COLO668 (cell line): ENCODE results near the gene ST6GALNAC4.

Experiments
- DNase-seq: peaks from one replicate; lab custom pipeline; 2025; ENCODE audit not compliant: unreplicated experiment; lab: John Stamatoyannopoulos, UW

ST6GALNAC4 gene

DNA sequence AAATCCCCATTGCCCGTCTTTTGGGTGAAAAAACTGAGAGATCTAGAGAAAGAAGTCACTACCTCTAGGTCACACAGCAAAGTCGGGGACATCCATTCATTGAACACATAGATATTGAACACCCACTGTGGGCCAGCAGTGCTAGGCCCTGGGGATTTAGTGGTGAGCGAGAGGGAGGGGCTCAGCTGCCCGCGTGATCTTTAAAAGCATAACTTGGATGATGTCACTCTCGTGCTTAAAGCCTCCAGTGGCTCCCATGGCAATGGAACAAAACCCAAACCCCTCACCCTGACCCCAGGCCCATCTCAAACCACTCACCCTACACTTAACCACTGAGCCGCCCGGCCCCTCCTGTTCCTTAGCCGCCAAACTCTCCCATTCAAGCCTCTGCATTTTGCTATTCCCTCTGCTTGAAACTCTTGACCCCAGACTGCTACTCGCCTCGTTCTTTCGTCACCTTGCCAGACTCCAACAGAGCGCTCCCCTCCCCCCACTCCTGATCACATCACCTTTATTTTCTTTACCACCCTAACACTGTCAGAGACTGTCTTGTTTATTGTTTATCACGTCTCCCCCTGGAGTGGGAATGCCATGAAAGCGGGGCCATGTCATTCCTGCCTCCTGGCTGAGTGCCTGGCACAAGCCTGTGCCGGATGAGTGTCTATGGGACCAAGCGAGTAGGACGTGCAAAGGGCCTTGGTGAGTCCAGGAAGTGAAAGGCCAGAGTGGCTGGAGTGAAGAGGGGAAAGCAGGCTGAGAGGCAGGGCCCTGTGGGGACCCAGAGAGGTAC lies 14.4 kb upstream of the ST6GALNAC4 start:
- DNase-seq: peak; percentile 80

DNA sequence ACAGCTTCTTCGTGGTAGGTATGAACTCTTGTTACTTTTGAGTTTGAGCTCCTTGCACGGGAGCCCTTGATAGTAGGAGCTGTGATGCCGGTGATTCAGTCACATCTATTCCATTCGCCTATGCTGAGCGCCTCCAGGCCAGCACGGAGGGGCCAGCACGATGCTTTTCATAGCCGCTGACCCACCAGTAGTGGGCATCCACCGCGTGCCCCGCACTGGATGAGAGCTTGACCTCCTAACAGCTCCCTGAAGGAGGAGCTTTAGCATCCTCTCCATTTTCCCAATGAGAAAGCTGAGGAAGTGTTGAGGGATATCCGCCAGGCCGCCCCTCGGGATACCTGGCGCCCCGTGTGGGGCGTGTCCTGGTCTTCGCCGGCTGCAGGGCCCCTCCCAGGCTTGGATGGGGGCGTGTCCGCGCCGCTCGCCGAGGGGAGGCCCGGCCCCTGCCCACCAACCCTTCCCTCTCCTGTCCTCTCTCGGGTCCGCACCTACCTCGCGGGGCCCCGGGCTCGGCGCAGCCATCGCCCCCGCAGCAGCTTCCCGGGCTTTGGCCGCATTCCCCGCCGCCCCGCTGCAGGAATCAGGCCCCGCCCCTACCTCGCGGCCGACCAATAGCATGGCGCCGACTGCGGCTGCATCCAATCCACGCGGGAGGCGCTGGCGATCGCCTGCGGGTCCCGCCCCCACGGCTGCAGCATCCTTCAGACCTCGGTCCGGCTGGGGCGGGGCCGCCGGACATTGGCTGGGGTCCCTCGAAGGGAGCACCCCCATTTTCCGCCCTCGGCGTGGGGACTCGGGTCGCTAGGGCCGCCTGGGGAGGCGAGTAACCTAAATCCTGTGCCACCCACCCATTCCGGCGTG lies 13.6 kb upstream of the ST6GALNAC4 start, which contains the start of gene PIP5KL1:
Gene PIP5KL1 (minus strand): TSS at position 547 of the 861 bp plus-strand sequence. CDS start 25 bp downstream, at position 522.
- peak; percentile 88 for DNase-seq

DNA sequence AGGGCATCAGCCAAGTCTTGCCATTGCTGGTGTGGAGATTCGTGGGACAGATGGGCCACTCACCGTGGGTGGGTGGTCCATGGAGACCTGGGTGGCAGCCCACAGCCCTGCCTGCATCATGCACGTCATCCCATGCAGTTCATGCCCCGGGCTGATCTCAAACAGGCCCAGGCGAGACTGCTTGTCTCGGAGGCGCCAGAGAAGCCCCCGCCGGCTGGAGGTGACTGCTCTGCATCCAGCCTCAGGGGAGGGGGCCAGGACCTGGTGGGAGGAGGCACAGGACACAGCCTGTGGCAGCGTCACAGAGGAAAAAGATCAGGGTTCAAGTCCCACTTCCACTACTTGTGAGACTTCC lies 12.8 kb upstream of the ST6GALNAC4 start:
- DNase-seq: no peak

DNA sequence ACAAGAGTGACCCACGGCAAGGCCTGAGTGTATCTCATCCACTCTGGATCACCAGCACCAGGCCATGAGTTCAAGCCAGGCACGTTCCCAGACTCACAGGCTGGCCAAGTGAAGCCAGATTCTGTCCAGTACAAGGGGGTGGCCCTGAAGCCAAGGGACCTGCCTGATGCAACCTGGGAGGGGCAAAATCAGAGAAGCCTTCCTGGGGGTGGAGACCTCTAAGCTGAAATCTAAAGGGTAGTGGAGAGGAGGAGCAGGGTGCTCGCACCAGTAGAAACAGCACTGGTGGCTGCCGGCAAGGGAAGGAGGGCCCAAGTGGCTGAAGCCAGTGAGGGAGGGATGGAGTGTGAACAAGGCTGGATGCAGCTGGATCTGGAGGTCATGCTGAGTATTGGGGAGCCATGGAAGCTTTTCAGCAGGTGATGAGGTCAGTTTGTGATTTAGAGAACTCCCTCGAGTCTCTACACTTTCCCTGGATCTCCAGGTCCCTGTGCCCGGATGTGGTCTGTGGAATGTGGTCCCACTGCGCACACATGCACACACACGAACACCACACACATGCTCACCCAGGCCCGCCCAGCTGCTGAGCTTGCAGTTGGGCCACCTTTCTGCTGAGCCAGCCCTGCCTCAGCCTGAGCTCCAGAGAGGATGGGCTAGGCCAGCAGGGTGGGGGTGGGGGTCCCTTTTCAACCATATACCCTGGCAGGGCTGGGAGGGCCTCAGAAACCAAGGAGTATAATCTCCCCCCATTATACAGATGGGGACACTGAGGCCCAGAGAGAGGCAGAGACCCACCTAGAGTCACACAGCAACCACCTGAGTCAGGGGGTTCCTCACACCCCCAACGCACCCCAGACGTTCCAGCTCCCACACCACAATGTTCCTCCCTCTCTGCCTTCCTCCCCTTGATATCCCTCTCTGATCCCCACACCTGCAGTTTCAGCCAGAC lies 12.1 kb upstream of the ST6GALNAC4 start:
- DNase-seq: no peak

DNA sequence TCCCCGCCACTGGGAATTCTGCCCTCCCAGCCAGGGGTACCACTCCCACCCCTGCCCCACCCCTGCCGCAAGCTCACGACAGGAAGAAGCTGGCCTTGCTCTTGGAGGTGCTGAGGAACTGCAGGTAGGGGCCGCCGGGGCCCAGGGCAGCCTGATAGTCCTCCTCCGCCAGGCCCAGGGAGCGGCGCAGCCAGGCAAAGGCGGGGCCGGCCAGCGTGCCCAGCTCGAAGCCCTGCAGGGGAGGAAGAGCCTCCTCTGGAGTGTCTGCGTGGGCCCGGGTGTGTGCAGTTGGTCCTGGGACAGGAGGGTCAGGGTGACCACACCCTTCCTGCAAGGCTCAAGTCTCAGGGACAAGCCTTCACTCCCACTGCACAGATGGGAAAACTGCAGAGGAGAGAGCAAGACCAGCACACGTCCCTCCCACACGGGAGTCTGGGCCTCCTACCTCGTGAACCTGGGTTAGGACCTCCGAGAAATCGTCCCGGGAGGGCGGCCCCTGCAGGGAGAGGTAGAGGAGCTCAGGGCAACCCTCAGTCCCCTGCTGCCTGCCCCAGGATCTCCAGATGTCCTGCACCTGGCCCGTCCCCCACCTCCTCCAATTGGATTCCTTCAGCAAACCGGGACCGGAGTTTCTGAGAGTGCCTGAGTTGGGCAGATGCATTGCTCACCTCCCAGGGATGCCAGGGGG lies 11.3 kb upstream of the ST6GALNAC4 start:
- peak; percentile 45 for DNase-seq

DNA sequence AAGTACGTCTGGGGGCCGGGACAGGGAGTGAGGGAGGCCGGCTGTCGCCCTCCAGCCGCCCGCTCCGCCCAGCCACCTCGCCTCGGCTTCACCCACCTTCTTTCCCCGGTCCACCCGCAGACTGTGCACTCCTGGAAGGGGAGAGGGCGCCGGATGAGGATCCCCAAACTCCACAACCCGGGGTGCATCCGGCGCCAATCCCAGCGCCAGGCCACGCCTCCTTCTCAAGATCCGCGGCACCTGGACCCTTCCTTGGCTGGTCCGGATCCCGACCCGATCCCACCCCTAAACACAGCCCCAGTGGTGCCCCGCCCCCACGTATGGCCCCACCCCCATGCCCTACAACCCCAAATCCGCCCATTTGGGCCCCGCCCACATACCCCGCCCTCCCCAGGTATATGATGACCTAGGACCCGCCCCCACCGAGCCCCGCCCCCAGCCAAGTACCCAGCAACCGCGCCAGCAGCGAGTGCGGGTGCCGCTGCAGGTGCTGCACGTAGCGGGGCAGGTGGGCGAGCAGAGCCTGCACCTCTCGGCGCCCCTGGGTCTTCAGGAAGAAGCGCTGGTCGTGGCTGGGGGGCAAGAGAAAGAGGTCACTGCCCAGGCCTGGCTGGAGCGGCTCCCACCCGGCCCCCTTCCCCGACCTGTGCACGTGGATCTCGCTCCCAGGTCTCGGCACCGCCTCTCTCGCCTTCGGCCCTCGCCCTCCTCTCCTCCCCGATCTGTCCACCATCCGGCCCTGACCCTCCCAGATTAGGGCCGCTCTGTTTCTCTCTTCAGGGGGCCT lies 10.6 kb upstream of the ST6GALNAC4 start:
- peak; percentile 79 for DNase-seq

DNA sequence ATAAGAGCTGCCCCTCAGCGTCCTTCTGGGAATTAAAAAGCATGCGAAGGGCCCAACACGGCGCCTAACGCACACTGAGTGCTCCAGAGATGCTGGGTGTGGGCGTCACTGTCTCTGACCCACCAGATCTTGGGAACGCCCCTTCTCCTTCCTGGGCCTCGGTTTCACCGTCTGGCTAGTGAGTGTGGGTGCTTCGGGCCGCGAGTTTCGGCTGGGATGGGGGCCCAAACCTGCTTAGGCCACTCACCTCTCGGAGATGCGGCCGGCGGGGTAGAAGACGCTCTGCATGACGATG lies 10.0 kb upstream of the ST6GALNAC4 start:
- DNase-seq: no peak

DNA sequence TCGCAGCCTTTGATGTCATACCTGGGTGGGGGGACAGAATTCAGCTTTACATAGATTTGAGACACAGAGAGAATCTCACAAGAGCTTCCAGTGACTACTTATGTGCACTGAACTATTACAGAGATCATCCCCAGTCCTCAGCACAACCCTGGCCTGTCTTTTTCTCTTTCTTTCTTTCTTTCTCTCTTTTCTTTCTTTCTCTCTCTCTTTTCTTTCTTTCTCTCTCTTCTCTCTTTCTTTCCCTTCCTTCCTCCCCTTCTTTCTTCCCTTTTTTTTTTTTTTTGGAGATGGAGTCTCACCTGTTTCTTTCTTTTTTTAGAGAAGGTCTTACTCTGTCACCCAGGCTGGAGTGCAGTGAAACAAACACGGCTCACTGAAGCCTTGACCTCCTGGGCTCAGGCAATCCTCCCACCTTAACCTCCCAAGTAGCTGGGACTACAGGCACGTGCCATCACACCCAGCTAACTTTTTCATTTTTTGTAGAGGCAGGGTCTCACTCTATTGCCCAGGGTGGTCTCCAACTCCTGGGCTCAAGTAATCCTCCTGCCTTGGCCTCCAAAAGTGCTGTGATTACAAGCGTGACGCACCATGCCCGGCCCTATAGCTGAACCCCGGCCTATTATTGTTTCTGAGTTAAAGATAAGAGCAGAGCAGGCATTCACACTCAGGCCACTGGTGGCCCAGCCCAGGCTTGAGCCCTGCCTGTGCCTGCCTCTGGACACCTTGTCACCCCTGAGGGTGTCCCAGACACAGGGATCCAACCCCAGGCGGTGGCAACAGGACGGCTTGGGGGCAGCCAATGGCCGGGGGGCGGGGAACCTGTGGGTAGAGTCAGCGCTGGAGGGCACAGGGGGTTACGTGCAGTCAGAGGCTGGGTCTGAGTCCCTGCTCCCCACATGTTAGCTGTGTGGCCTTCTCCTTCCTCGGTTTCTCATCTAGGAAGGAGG lies 9.4 kb upstream of the ST6GALNAC4 start:
- no peak for DNase-seq

DNA sequence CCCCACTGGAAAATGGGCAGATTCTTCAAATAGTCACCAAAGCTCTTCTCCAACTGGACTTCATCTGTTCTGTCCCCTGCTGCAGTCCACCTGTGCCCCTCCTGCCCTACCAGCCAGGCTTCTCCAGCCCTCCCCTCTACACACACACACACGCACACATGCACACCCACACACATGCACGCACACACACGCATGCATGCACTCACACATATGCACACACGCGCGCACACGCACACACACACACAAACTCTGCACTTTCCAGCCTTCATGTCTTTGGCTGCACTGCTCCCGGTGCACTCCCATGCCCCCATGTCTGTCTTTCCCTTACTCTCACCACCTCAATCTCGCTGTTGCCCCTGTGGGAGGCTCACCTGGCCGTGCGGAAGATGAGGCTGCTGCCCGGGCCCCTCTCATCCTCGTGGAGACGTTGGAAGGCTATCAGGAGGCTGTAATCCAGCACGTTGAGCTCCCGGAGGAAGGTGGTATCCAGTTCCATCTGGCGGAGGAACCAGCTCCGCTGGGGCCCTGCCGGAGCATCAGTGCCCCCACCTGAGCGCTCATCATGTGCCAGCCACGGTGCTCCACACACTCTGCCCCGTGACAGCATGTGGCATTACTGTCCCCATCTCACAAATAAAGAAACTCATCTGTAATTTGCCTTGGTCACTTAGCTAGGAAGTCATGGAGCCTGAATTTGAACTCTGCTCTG lies 8.0 kb upstream of the ST6GALNAC4 start:
- no peak for DNase-seq

DNA sequence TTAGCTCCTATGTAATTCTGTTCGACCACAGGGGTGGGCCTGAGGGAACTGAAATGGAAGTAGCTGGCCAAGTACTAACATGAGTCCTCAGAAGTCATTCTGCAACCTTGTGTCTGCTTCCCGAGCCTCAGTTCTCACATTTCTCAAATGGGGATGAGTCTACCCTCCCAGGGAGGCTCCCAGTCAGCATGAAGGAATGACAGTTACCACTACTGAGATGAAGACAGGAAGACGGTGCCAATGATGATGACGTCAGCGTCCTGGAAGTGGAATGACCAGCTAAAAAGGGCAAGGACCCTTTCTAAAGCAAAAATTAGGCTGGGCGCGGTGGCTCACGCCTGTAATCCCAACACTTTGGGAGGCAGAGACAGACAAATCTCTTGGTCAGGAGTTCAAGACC lies 6.9 kb upstream of the ST6GALNAC4 start:
- no peak for DNase-seq

DNA sequence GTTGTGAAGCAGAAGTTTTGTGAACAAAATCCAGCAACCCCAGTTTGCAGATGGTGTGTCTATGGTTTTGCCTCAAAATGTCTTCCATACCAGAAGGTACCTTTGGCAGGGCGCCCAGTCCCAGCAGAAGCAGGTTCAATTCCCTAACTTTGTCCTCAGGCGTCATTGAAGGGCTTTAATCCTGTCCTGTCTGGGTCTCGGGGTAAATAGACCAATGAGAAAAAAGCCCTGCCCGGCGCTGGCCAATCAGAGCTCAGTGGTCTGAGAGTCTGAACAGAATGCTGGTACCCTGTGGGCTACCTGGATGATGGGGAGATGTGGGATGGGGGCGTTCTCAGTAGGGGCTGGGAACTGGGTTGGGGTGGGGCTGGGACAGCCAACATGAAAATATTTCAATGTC lies 6.2 kb upstream of the ST6GALNAC4 start:
- DNase-seq: no peak

DNA sequence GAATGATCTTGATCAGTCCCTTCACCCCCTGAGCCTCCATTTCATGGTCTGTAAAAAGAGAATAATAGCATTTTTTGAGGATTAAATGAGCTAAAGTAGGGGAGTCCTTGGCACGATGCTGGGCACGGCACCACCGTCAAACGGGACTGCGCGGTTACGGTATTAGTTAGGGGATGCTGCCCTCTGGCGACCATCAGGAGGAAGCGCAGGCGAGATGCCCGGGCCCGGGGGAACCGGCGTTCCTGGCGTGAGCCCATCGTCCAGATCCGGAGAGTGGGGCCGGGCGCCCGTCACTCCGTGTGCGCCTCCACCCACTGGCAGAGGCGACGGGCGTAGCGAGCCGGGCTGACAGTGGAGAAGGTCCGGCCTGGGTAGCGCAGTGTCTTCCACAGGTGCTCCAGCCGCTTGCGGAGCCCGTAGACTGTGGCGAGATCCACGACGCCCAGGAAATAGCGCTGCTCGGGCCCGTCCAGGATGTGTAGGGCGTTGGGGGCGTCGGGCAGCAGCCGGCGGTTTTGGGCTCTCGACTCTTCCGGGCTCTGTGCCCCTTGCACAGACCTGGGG lies 4.8 kb upstream of the ST6GALNAC4 start:
- DNase-seq: peak; percentile 65

DNA sequence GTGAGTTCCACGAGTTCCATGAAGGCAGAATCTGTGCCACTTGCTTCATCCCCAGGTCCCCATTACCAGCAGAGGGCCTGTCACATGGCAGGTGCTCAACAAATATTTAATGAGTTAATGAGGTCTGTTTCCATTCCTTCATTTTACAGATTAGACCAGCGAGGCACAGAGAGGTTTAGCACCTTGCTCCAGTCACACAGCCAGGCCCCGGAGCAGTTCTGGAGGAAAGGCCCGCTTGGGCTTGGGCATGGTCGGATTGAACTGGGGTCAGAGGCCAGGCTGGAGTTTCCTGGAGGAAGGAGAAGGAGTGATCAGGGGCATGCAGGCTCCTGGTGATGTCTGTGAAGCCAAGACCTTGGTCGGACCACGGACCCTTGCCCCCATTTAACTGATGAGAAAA lies 4.0 kb upstream of the ST6GALNAC4 start:
- no peak for DNase-seq

DNA sequence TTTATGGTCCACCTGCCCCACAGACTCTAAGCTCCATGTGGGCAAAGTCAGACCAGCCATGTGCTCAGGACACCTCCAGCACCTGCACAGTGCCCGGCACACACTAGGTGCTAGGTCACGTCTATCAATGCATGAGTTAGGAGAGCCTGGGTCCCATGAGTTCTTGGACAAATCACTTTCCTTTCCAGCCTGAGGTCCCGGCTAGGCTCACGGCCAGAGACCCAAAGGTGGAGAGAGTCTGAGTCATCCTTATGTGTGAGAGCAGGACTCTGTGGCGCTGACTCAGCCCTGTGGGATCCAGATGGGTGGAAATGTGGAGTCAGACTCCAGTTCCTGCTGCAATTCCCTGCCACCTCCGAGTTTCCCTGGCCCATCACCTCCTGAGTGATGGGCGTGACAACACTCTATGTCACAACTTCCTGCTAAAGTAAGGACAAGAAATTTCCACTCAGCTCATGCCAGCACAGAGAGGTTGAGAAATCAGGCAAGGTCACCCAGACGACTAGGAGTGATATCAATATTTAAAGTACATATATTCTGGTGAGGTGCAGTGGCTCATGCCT lies 2.5 kb upstream of the ST6GALNAC4 start:
- DNase-seq: peak; percentile 53

DNA sequence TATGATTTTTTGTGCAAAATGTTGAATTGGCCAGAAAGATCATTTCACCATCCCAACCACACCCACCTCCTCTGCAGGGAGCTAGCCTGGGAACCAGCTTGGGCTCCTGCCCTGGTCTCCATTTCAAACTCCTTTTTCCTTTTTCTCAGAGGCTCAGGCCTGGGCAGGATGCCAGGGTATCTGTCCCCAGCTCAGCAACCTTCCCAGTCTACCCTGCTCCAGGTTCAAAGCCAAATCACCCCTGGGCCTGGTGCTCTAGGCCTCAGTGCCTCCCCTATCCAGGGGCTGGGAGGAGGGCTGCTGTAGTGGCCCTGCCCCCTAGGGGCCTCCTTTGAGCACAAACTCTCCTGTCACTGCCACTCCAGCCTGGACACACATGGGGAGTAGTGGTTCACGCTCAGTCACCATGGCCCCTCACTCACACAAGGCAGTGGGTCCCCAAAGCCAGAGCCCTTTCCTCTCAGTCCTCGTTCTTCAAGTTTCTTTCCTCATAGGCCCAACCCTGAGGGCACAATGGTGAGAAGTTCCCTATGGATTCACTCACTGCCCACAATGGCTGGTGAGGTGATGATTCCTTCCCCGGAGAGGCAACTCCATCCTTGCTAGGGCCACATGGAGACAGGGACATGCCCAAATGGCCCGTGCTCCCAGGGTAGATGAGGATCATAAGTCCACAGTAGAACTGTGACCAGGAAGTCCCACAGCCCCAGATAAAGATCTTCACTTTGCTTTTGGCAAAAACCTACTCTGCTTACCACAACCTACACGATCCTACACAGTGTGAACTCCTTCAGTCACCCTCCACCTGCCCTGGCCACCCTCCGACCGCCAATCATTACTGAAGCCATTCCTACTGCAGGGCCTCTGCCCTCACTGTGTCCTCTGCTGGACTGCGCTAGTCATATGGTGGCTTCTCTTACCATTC lies 1.6 kb upstream of the ST6GALNAC4 start:
- no peak for DNase-seq

DNA sequence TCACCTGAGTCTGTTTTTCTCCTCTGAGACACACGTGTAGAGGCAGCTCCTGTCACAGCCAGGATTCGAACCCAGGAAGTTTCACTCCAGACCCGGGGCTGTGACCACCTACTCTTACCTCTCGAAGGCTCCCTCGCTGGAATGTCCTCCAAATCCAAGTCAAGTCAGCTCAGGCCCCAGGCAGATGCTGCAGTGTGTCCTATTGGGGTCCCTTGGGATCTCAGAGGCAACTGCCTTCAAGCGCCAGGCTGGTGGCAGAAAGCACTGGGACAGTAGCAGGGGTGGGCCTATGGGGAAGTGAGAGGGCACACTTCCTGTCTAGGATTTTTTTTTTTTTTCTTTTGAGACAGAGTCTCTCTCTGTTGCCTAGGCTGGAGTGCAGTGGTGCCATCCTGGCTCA lies 762 bp upstream of the ST6GALNAC4 start:
- DNase-seq: no peak
